Mesodermal cell (in vitro differentiated cells): Measurements from ENCODE around the gene TMEM186.
A peak's percentile ranks its signal among the peaks of the same experiment; 100 is the strongest.

Experiments
- H3K27ac ChIP-seq: 2 replicates; pipeline ENCODE4 v1.7.0; 2013; ENCODE audit warnings: mild to moderate bottlenecking, low read depth, low read length, moderate library complexity; ENCODE audit not compliant: severe bottlenecking
- H3K36me3 ChIP-seq: 2 replicates; pipeline ENCODE4 v1.7.1; 2013; ENCODE audit warnings: mild to moderate bottlenecking, low read length, moderate library complexity; ENCODE audit not compliant: control insufficient read depth, insufficient read depth
- H3K4me1 ChIP-seq: one replicate; pipeline ENCODE4 v1.7.1; 2013; ENCODE audit warnings: mild to moderate bottlenecking, low read length; ENCODE audit not compliant: insufficient read depth, control insufficient read depth, poor library complexity, severe bottlenecking
- H3K4me3 ChIP-seq: 2 replicates; pipeline ENCODE4 v1.7.0; 2013; ENCODE audit warnings: low read length, control low read depth, mild to moderate bottlenecking; ENCODE audit not compliant: insufficient read depth, poor library complexity, severe bottlenecking; ENCODE audit errors: extremely low read depth
- H3K9me3 ChIP-seq: 2 replicates; pipeline ENCODE4 v1.7.1; 2013; ENCODE audit warnings: mild to moderate bottlenecking, low read length, moderate library complexity; ENCODE audit not compliant: control insufficient read depth
- WGBS, 2 experiments: methylation state at CpG; one replicate each; pipeline ENCODE4 v1.1.5; 2013; ENCODE audit warnings: missing lambda C conversion rate in 2 of 2; ENCODE audit not compliant: insufficient coverage in 2 of 2; 5-methylcytosine and 5-hydroxymethylcytosine counted together

Gene TMEM186

GRCh38 chr16:8773537-8773936 lies 23.9 kb downstream of the TMEM186 start:
- Histone ChIP-seq H3K9me3 (no peaks in the 10 kb centered on the region), H3K4me1 (no peaks in the 10 kb centered on the region), H3K36me3 (no peaks in the 10 kb centered on the region), H3K4me3 (no peak overlapping the region), H3K27ac (no peak overlapping the region)
- no CpG with 5 or more reads among the region's 3 CpGs for WGBS, 2 experiments

GRCh38 chr16:8768692-8769091 lies 28.7 kb downstream of the TMEM186 start:
- Histone ChIP-seq H3K36me3 (no peaks in the 10 kb centered on the region), H3K4me3 (no peak overlapping the region), H3K27ac (peak overlapping the region; percentile 5), H3K4me1 (no peaks in the 10 kb centered on the region), H3K9me3 (no peaks in the 10 kb centered on the region)
- WGBS, 2 experiments = 71 to 88% methylated on average over 6 to 8 of the region's 12 CpGs

- peak overlapping the region; percentile 5 for H3K27ac ChIP-seq
- WGBS, 2 experiments = 95 to 100% methylated on average over 3 to 8 of the region's 12 CpGs
- H3K4me3 ChIP-seq = no peak overlapping the region
- H3K4me1 ChIP-seq = no peaks in the 10 kb centered on the region
- H3K9me3 ChIP-seq = no peaks in the 10 kb centered on the region
- no peaks in the 10 kb centered on the region for H3K36me3 ChIP-seq
Measured at GRCh38 chr16:8768283-8768682, 29.2 kb downstream of the TMEM186 start.

- WGBS, 2 experiments = 90 to 96% methylated on average over 5 of the region's 8 CpGs
- Histone ChIP-seq H3K4me1 (no peaks in the 10 kb centered on the region), H3K4me3 (no peak overlapping the region), H3K36me3 (no peaks in the 10 kb centered on the region), H3K9me3 (no peaks in the 10 kb centered on the region), H3K27ac (no peak overlapping the region)
Measured at GRCh38 chr16:8767176-8767575, 30.3 kb downstream of the TMEM186 start.

GRCh38 chr16:8764525-8765250 lies 32.8 kb downstream of the TMEM186 start:
- H3K4me1 ChIP-seq = no peaks in the 10 kb centered on the region
- H3K36me3 ChIP-seq = no peaks in the 10 kb centered on the region
- H3K4me3 ChIP-seq = no peak overlapping the region
- H3K27ac ChIP-seq = no peak overlapping the region
- no peaks in the 10 kb centered on the region for H3K9me3 ChIP-seq
- WGBS, 2 experiments = 73 to 77% methylated on average over 14 to 16 of the region's 18 CpGs

- no peak overlapping the region for H3K27ac ChIP-seq
- 30 to 70% methylated on average over 7 of the region's 10 CpGs for WGBS, 2 experiments
- no peaks in the 10 kb centered on the region for H3K4me1 ChIP-seq
- no peaks in the 10 kb centered on the region for H3K9me3 ChIP-seq
- H3K36me3 ChIP-seq = no peaks in the 10 kb centered on the region
- H3K4me3 ChIP-seq = no peak overlapping the region
Measured at GRCh38 chr16:8763899-8764298, 33.5 kb downstream of the TMEM186 start.

GRCh38 chr16:8763083-8763482 lies 34.4 kb downstream of the TMEM186 start:
- Histone ChIP-seq H3K36me3 (no peaks in the 10 kb centered on the region), H3K27ac (no peak overlapping the region), H3K4me3 (no peak overlapping the region), H3K4me1 (no peaks in the 10 kb centered on the region), H3K9me3 (no peaks in the 10 kb centered on the region)
- WGBS, 2 experiments = 81 to 94% methylated on average over 3 of the region's 3 CpGs

GRCh38 chr16:8762254-8762653 lies 35.2 kb downstream of the TMEM186 start:
- WGBS, 2 experiments = 90 to 93% methylated on average over 4 of the region's 4 CpGs
- Histone ChIP-seq H3K9me3 (no peaks in the 10 kb centered on the region), H3K36me3 (no peaks in the 10 kb centered on the region), H3K4me3 (no peak overlapping the region), H3K27ac (no peak overlapping the region), H3K4me1 (no peaks in the 10 kb centered on the region)

GRCh38 chr16:8761078-8761477 lies 36.4 kb downstream of the TMEM186 start:
- WGBS, 2 experiments = 86% methylated on average over 6 of the region's 6 CpGs
- Histone ChIP-seq H3K27ac (no peak overlapping the region), H3K9me3 (no peaks in the 10 kb centered on the region), H3K36me3 (no peaks in the 10 kb centered on the region), H3K4me3 (no peak overlapping the region), H3K4me1 (no peaks in the 10 kb centered on the region)

- Histone ChIP-seq H3K4me3 (no peak overlapping the region), H3K4me1 (no peaks in the 10 kb centered on the region), H3K9me3 (no peaks in the 10 kb centered on the region), H3K27ac (no peak overlapping the region), H3K36me3 (no peaks in the 10 kb centered on the region)
- WGBS, 2 experiments = 81 to 90% methylated on average over 6 to 9 of the region's 10 CpGs
Measured at GRCh38 chr16:8760021-8760420, 37.4 kb downstream of the TMEM186 start.

GRCh38 chr16:8758022-8758421 lies 39.4 kb downstream of the TMEM186 start:
- H3K27ac ChIP-seq = no peak overlapping the region
- H3K36me3 ChIP-seq = no peaks in the 10 kb centered on the region
- WGBS, 2 experiments = 84 to 100% methylated on average over 4 to 6 of the region's 6 CpGs
- no peak overlapping the region for H3K4me3 ChIP-seq
- H3K9me3 ChIP-seq = no peaks in the 10 kb centered on the region
- H3K4me1 ChIP-seq = no peaks in the 10 kb centered on the region
